Pericardium fibroblast (primary cell): ENCODE results near the gene ALB. TPM values are rescaled to one million over a fixed set of nuclear protein-coding genes. Genes with fewer than 3 reads are reported as not detected.

Source experiments
- total RNA-seq: library from RNA; depleted of rRNA; stranded (reverse); fragments of >200 nt; gene quantifications from 2 replicates; pipeline ENCODE4 v1.2.3, GENCODE V29; 2015

The ALB gene
- total RNA-seq: not detected in 2 replicates

GRCh38 chr4:73404042-73404441, at the start of gene ALB:
Gene ALB, plus strand, starts transcription at chr4:73404287. Its CDS starts 41 bp downstream, at chr4:73404328.

GRCh38 chr4:73435984-73436383, 31.9 kb downstream of the ALB start, which contains the start of gene AFP:
Gene AFP, plus strand, starts transcription at chr4:73436221. Its CDS starts 42 bp downstream, at chr4:73436263.

Other genes with a start within 250 kb of the ALB start
- 30.1 and 33.0 TPM in 2 replicates for gene ANKRD17, start 145.5 kb upstream of the ALB start, total RNA-seq
- gene AFP, start 31.9 kb downstream of the ALB start, total RNA-seq: 0.26 and 0.58 TPM in 2 replicates
- not detected in 2 replicates for gene AFM, start 77.5 kb downstream of the ALB start, total RNA-seq
- not detected in 2 replicates for gene RASSF6, start 216.1 kb downstream of the ALB start, total RNA-seq